GM06990 (cell line): ENCODE data around the gene FOCAD.

Experiments
- DNase-seq: peaks from one replicate; pipeline ENCODE4 v3.0.0-alpha.2; 2011; ENCODE audit not compliant: insufficient read length; ENCODE audit errors: extremely low read depth
- H3K27me3 ChIP-seq: replicated peaks from 2 replicates; pipeline ENCODE4 v1.6.0; 2011; ENCODE audit warnings: low read length; ENCODE audit not compliant: control insufficient read depth, insufficient read depth
- H3K36me3 ChIP-seq: 2 replicates; pipeline ENCODE4 v1.5.1; 2011; ENCODE audit warnings: low read length; ENCODE audit not compliant: control insufficient read depth, insufficient read depth
- H3K4me3 ChIP-seq: replicated peaks from 2 replicates; pipeline ENCODE4 v1.5.1; 2011; ENCODE audit warnings: low read depth, mild to moderate bottlenecking, control low read depth, low read length
- TF ChIP-seq, protein P1 (sequence below): IDR thresholded peaks from 2 replicates; pipeline ENCODE4 v1.5.1; 2011; ENCODE audit warnings: low read length, control low read depth, mild to moderate bottlenecking, inconsistent platforms; ENCODE audit not compliant: insufficient read depth, poor library complexity, severe bottlenecking

Gene FOCAD

DNA sequence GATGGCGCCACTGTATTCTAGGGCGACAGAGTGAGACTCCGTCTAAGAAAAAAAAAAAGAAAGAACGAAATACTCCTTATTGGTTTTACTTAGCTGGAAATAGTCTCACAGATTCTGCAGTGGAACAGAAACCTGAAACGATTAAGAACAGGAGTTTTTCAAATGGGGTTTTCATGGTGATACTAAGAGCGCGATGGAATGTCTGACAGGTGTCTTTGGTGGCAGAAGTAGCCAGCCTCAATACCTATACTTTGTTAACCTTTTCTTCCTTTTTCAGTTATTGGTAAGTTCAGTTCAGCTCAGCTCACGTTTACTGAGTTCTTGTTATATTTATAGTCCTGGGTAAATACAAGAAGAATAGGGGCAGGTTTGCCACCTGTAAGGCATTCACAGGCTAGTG, 123.9 kb downstream of the FOCAD start:
- TF ChIP-seq, protein P1, sequence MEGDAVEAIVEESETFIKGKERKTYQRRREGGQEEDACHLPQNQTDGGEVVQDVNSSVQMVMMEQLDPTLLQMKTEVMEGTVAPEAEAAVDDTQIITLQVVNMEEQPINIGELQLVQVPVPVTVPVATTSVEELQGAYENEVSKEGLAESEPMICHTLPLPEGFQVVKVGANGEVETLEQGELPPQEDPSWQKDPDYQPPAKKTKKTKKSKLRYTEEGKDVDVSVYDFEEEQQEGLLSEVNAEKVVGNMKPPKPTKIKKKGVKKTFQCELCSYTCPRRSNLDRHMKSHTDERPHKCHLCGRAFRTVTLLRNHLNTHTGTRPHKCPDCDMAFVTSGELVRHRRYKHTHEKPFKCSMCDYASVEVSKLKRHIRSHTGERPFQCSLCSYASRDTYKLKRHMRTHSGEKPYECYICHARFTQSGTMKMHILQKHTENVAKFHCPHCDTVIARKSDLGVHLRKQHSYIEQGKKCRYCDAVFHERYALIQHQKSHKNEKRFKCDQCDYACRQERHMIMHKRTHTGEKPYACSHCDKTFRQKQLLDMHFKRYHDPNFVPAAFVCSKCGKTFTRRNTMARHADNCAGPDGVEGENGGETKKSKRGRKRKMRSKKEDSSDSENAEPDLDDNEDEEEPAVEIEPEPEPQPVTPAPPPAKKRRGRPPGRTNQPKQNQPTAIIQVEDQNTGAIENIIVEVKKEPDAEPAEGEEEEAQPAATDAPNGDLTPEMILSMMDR: no peak
- H3K4me3 ChIP-seq: no peak overlapping the region
- DNase-seq: no peak
- H3K36me3 ChIP-seq: no peaks in the 10 kb centered on the region
- H3K27me3 ChIP-seq: no peaks in the 10 kb centered on the region

DNA sequence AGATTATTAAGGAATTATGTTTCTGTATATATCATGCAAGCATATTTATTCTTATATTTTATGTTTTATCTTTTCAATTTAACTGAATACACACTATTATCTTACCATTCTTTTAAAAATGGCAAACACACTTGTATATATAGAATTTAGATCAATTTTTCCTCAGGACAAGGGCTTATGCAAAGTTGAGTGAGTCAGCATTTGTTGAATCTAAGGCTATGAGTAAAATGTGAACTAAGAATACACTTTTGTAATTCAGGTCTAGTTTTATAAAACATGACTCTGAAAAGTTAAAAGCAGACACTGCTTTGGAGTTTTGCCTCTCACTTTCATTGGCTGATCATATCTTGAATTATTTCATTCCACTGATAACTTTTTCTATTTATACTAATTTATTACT, 127.8 kb downstream of the FOCAD start:
- H3K36me3 ChIP-seq: no peaks in the 10 kb centered on the region
- no peak overlapping the region for H3K4me3 ChIP-seq
- no peak for DNase-seq
- TF ChIP-seq, protein P1: no peak
- H3K27me3 ChIP-seq: no peaks in the 10 kb centered on the region

DNA sequence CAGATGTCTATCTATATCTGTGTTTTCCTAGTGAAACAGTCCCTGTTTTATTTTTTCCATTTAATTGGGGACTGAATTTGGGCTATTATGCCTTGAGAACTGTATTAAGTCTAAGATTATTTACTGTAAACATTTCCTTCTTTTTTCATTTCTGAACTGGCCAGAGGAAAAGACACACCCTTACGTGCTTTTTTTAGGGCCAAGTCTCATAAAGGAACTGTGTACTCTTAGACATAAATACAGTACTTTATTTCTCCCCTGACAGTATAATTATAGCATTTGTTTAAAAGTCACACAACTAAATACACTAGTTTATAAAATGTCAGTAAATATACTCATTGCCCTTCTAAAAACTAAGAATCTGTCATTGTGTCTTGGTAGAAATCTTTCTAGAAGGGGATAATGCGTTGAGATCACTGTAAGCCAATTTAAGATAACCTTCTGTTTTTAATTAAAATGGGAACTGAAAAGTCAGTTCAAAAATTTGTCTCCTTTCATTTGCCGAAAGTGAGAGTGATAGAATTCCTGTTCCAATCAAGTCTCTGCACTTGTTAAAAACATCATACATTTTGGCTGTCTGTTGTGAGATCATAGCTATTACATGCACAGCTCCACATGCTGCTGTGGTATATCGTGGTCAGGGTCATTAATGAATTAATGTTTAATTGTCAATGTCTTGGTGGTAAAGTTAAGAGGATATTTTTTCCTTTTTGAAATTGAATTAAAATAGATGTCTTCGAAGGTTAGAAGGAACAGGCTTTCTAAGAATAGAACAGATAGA, 132.1 kb downstream of the FOCAD start:
- H3K27me3 ChIP-seq: no peaks in the 10 kb centered on the region
- TF ChIP-seq, protein P1: no peak
- no peak for DNase-seq
- no peaks in the 10 kb centered on the region for H3K36me3 ChIP-seq
- H3K4me3 ChIP-seq: no peak overlapping the region

DNA sequence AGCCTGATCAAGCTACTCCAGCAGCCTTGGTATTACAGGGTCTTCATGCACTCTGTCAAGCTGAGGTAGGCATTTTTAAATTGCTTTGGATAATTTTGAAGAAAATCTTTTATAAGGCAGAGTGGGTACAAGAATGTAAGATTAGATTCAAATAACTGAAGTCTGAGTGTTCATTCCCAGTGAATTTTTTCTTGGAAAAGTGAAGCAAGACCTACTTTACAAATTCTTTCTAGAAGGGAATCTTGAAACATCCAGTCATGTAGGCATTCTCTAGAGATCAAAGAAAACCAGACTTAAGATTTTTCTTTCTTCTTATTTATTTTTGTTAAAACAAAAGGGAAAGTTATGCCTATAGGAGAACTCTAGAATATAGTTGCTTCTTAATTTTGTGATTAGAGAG, 139.0 kb downstream of the FOCAD start:
- Histone ChIP-seq H3K27me3 (no peaks in the 10 kb centered on the region), H3K4me3 (no peak overlapping the region), H3K36me3 (no peaks in the 10 kb centered on the region)
- DNase-seq: no peak
- TF ChIP-seq, protein P1: no peak

DNA sequence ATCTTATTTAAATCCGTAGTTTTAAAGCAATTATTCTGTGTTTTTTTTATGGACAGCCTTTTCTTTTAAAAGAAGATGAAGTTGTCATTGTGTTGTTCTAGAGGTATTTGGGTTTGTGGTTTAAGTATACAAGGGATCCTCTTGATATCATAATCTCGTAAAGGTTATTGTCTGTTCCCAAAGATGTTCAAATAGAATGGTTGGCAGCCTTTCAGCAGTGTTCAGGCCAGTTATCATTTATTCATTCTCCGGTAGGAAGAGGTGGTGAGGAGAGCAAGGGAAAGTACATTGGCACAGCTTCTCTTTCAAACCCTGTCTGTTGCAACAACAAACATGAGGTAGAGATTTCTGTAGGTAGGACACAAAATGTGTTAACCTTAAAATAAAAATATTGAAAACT, 147.0 kb downstream of the FOCAD start:
- Histone ChIP-seq H3K4me3 (no peak overlapping the region), H3K36me3 (no peaks in the 10 kb centered on the region), H3K27me3 (no peaks in the 10 kb centered on the region)
- no peak for DNase-seq
- TF ChIP-seq, protein P1: no peak

DNA sequence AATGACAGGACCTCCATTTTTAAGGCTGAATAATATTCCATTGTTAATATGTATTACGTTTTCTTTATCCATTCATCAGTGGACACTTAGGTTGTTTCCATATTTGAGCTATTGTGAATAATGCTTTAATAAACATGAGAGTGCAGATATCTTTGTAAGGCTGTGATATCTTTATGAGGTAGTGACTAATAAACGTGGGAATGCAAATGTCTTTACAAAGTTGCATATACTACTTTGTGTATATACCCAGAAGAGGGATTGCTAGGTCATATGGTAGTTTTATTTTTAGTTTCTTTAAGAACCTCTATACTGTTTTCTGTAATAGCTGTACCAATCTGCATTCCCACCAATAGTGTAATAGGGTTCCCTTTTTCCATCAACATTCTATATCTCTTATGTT, 148.7 kb downstream of the FOCAD start:
- DNase-seq: no peak
- H3K4me3 ChIP-seq: no peak overlapping the region
- H3K27me3 ChIP-seq: no peaks in the 10 kb centered on the region
- TF ChIP-seq, protein P1: no peak
- no peaks in the 10 kb centered on the region for H3K36me3 ChIP-seq
